ENCODE measurements around the gene ADGRL3. TPM values are rescaled to one million over a fixed set of nuclear protein-coding genes. Genes with fewer than 3 reads are reported as not detected.
"Not testable (repeated sequence)": the region's sequence is repeated elsewhere in the genome, so short reads cannot be mapped to it uniquely, and the experiment has no call there.

The ADGRL3 gene
- total RNA-seq, 1 donor from 2014 or later = 44.8 TPM

DNA sequence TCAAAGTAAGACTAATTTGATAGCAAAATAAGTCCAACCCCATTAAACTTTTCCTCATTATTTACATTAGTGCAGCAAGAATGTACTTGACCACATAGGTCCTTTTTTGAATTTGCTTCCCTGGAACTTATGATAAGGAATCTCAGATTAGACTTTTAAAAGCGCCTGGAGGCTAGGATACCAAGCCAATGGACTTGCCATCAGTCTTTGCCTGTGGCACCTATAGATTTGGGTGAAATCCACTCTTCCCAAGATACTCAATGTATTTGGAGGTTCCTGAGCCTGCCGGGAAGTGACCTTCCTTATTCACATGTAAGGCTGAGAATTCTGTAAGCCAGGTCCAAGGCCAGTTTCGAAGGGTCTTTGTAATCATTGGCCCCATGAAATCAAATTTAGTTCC is 553.6 kb downstream of the ADGRL3 start:
- H3K36me3 Mint-ChIP-seq (ENCODE audit: low read depth, unreplicated experiment) = peaks cover 5% of the 10 kb centered on the region

DNA sequence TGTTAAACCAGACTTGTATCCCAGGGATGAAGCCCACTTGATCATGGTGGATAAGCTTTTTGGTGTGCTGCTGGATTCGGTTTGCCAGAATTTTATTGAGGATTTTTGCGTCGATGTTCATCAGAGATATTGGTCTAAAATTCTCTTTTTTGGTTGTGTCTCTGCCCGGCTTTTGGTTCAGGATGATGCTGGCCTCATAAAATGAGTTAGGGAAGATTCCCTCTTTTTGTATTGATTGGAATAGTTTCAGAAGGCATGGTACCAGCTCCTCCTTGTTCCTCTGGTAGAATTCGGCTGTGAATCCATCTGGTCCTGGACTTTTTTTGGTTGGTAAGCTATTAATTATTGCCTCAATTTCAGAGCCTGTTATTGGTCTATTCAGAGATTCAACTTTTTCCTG is 556.8 kb downstream of the ADGRL3 start:
- peaks cover 26% of the 10 kb centered on the region for H3K36me3 Mint-ChIP-seq (ENCODE audit: low read depth, unreplicated experiment)
- H3K4me3 Mint-ChIP-seq (ENCODE audit: unreplicated experiment); DNase-seq (ENCODE audit: low spot score); H3K9me3 Mint-ChIP-seq (ENCODE audit: unreplicated experiment); H3K27me3 Mint-ChIP-seq (ENCODE audit: unreplicated experiment); H3K27ac Mint-ChIP-seq (ENCODE audit: unreplicated experiment); H3K4me1 Mint-ChIP-seq (ENCODE audit: unreplicated experiment): not testable (repeated sequence)

More for the DNA sequence above, 553.6 kb downstream of the ADGRL3 start:
- H3K27ac Mint-ChIP-seq (ENCODE audit: unreplicated experiment) = no peak overlapping the region
- no peak for DNase-seq (ENCODE audit: low spot score)
- no peak overlapping the region for H3K4me3 Mint-ChIP-seq (ENCODE audit: unreplicated experiment)
- TF ChIP-seq, protein P1, sequence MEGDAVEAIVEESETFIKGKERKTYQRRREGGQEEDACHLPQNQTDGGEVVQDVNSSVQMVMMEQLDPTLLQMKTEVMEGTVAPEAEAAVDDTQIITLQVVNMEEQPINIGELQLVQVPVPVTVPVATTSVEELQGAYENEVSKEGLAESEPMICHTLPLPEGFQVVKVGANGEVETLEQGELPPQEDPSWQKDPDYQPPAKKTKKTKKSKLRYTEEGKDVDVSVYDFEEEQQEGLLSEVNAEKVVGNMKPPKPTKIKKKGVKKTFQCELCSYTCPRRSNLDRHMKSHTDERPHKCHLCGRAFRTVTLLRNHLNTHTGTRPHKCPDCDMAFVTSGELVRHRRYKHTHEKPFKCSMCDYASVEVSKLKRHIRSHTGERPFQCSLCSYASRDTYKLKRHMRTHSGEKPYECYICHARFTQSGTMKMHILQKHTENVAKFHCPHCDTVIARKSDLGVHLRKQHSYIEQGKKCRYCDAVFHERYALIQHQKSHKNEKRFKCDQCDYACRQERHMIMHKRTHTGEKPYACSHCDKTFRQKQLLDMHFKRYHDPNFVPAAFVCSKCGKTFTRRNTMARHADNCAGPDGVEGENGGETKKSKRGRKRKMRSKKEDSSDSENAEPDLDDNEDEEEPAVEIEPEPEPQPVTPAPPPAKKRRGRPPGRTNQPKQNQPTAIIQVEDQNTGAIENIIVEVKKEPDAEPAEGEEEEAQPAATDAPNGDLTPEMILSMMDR (IDR thresholded peaks at IDR 0.05; ENCODE audit: unreplicated experiment) = no peak
- H3K27me3 Mint-ChIP-seq (ENCODE audit: unreplicated experiment) = peaks cover 4% of the 10 kb centered on the region
- peaks cover 7% of the 10 kb centered on the region for H3K4me1 Mint-ChIP-seq (ENCODE audit: unreplicated experiment)
- no peaks in the 10 kb centered on the region for H3K9me3 Mint-ChIP-seq (ENCODE audit: unreplicated experiment)

DNA sequence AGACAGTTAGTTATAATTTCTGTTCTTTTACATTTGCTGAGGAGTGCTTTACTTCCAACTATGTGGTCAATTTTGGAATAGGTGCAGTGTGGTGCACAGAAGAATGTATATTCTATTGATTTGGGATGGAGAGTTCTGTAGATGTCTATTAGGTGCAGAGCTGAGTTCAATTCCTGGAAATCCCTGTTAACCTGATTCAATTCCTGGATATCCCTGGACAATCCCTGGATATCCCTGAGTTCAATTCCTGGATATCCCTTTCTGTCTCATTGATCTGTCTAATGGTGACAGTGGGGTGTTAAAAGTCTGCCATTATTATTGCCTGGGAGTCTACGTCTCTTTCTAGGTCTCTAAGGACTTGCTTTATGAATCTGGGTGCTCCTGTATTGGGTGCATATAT is 557.9 kb downstream of the ADGRL3 start:
- H3K27ac Mint-ChIP-seq (ENCODE audit: unreplicated experiment); H3K4me3 Mint-ChIP-seq (ENCODE audit: unreplicated experiment); H3K9me3 Mint-ChIP-seq (ENCODE audit: unreplicated experiment); H3K27me3 Mint-ChIP-seq (ENCODE audit: unreplicated experiment); DNase-seq (ENCODE audit: low spot score); H3K4me1 Mint-ChIP-seq (ENCODE audit: unreplicated experiment): not testable (repeated sequence)
- peaks cover 27% of the 10 kb centered on the region for H3K36me3 Mint-ChIP-seq (ENCODE audit: low read depth, unreplicated experiment)

DNA sequence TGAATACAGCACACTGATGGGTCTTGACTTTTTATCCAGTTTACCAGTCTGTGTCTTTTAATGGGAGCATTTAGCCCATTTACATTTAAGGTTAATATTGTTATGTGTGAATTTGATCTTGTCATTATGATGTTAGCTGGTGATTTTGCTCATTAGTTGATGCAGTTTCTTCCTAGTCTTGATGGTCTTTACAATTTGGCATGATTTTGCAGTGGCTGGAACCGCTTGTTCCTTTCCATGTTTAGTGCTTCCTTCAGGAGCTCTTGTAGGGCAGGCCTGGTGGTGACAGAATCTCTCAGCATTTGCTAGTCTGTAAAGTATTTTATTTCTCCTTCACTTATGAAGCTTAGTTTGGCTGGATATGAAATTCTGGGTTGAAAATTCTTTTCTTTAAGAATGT is 558.5 kb downstream of the ADGRL3 start:
- not testable (repeated sequence) for H3K27me3 Mint-ChIP-seq (ENCODE audit: unreplicated experiment); H3K9me3 Mint-ChIP-seq (ENCODE audit: unreplicated experiment); H3K27ac Mint-ChIP-seq (ENCODE audit: unreplicated experiment)

DNA sequence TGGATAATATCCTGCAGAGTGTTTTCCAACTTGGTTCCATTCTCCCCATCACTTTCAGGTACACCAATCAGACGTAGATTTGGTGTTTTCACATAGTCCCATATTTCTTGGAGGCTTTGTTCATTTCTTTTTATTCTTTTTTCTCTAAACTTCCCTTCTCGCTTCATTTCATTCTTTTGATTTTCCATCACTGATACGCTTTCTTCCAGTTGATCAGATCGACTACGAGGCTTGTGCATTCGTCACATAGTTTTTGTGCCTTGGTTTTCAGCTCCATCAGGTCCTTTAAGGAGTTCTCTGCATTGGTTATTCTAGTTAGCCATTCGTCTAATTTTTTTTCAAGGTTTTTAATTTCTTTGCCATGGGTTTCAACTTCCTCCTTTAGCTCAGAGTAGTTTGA is 559.1 kb downstream of the ADGRL3 start:
- not testable (repeated sequence) for DNase-seq (ENCODE audit: low spot score); H3K27ac Mint-ChIP-seq (ENCODE audit: unreplicated experiment); H3K4me1 Mint-ChIP-seq (ENCODE audit: unreplicated experiment); H3K27me3 Mint-ChIP-seq (ENCODE audit: unreplicated experiment); H3K9me3 Mint-ChIP-seq (ENCODE audit: unreplicated experiment); H3K4me3 Mint-ChIP-seq (ENCODE audit: unreplicated experiment)
- H3K36me3 Mint-ChIP-seq (ENCODE audit: low read depth, unreplicated experiment) = peaks cover 27% of the 10 kb centered on the region

More for the DNA sequence above, 558.5 kb downstream of the ADGRL3 start:
- not testable (repeated sequence) for H3K4me3 Mint-ChIP-seq (ENCODE audit: unreplicated experiment); DNase-seq (ENCODE audit: low spot score); H3K4me1 Mint-ChIP-seq (ENCODE audit: unreplicated experiment)
- peaks cover 27% of the 10 kb centered on the region for H3K36me3 Mint-ChIP-seq (ENCODE audit: low read depth, unreplicated experiment)

DNA sequence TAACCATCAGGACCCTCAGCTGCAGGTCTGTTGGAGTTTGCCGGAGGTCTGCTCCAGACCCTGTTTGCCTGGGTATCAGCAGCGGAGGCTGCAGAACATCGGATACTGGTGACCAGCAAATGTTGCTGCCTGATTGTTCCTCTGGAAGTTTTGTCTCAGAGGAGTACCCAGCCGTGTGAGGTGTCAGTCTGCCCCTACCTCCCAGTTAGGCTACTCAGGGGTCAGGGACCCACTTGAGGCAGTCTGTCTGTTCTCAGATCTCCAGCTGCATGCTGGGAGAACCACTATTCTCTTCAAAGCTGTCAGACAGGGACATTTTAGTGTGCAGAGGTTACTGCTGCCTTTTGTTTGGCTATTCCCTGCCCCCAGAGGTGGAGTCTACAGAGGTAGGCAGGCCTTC is 559.8 kb downstream of the ADGRL3 start:
- H3K27ac Mint-ChIP-seq (ENCODE audit: unreplicated experiment); H3K4me1 Mint-ChIP-seq (ENCODE audit: unreplicated experiment); H3K27me3 Mint-ChIP-seq (ENCODE audit: unreplicated experiment); H3K9me3 Mint-ChIP-seq (ENCODE audit: unreplicated experiment); DNase-seq (ENCODE audit: low spot score); H3K4me3 Mint-ChIP-seq (ENCODE audit: unreplicated experiment): not testable (repeated sequence)
- peaks cover 27% of the 10 kb centered on the region for H3K36me3 Mint-ChIP-seq (ENCODE audit: low read depth, unreplicated experiment)

DNA sequence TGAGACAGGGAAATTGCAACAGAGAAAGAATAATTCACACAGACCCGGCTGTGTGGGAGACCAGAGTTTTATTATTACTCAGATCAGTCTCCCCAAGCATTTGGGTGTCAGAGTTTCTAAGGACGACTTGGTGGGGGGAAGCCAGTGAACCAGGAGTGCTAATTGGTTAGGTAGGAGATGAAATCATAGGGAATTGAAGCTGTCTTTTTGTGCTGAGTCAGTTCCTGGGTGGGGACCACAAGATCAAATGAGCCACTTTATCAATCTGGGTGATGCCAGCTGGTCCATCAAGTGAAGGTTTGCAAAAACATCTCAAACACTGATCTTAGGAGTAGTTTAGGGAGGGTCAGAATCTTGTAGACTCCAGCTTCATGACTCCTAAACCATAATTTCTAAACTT is 560.7 kb downstream of the ADGRL3 start:
- Mint-ChIP-seq H3K4me1 (ENCODE audit: unreplicated experiment) (peaks cover 7% of the 10 kb centered on the region), H3K4me3 (ENCODE audit: unreplicated experiment) (no peak overlapping the region), H3K9me3 (ENCODE audit: unreplicated experiment) (peaks cover 7% of the 10 kb centered on the region), H3K27me3 (ENCODE audit: unreplicated experiment) (peaks cover 4% of the 10 kb centered on the region), H3K27ac (ENCODE audit: unreplicated experiment) (no peak overlapping the region), H3K36me3 (ENCODE audit: low read depth, unreplicated experiment) (peaks cover 27% of the 10 kb centered on the region)
- no peak for DNase-seq (ENCODE audit: low spot score)
- TF ChIP-seq, protein P1 (IDR thresholded peaks at IDR 0.05; ENCODE audit: unreplicated experiment) = no peak

Data from endothelial cell (in vitro differentiated cells).